HFFc6 (cell line): ENCODE results near the gene SCYGR4. TPM values are rescaled to one million over a fixed set of nuclear protein-coding genes. Genes with fewer than 3 reads are reported as not detected.
"Not testable (repeated sequence)": the region's sequence is repeated elsewhere in the genome, so short reads cannot be mapped to it uniquely, and the experiment has no call there.

Source experiments
- DNase-seq: peaks from one replicate; pipeline ENCODE4 v3.0.0-alpha.2; 2018
- H3K27ac Mint-ChIP-seq: 2 replicates; pipeline ENCODE4 v1.8.0; 2020; ENCODE audit warnings: mild to moderate bottlenecking, mixed read lengths
- H3K27me3 Mint-ChIP-seq: 2 replicates; pipeline ENCODE4 v1.8.0; 2021; ENCODE audit warnings: mild to moderate bottlenecking, moderate library complexity, mixed read lengths; ENCODE audit not compliant: insufficient read depth
- H3K36me3 Mint-ChIP-seq: 2 replicates; pipeline ENCODE4 v1.8.0; 2021; ENCODE audit warnings: low read depth, mixed read lengths
- H3K4me1 Mint-ChIP-seq: 2 replicates; pipeline ENCODE4 v1.8.0; 2020; ENCODE audit warnings: low read depth, mixed read lengths
- H3K4me3 Mint-ChIP-seq: 2 replicates; pipeline ENCODE4 v1.8.0; 2020; ENCODE audit warnings: mild to moderate bottlenecking, moderate library complexity, mixed read lengths
- H3K9me3 Mint-ChIP-seq: 2 replicates; pipeline ENCODE4 v1.8.0; 2020; ENCODE audit warnings: mild to moderate bottlenecking, mixed read lengths
- total RNA-seq, 6 experiments: library from RNA; stranded (reverse); fragmentation: NEBNext Ultra II Directional; extraction: Animal tissue kit (Norgen Biotek cat#: 25700); gene quantifications; 2 replicates in 1 of 6; 3 replicates in 5 of 6; pipeline ENCODE4 v1.2.3, GENCODE V29; 2021
- TF ChIP-seq, protein P1 (sequence below): fragments of 200-600 bp; sonication (generic); IDR thresholded peaks from 2 replicates; pipeline ENCODE4 v1.5.0; 2021; ENCODE audit warnings: antibody characterized with exemption, mild to moderate bottlenecking

SCYGR4 gene
- total RNA-seq, 6 experiments from 2014 or later, result not detected

GRCh38 chr2:227665189-227665940 is 48.1 kb downstream of the SCYGR4 start:
- Mint-ChIP-seq H3K27ac (no peak overlapping the region), H3K4me3 (no peak overlapping the region), H3K27me3 (peaks cover 21% of the 10 kb centered on the region), H3K9me3 (no peaks in the 10 kb centered on the region), H3K36me3 (no peaks in the 10 kb centered on the region), H3K4me1 (no peaks in the 10 kb centered on the region)
- TF ChIP-seq, protein P1, sequence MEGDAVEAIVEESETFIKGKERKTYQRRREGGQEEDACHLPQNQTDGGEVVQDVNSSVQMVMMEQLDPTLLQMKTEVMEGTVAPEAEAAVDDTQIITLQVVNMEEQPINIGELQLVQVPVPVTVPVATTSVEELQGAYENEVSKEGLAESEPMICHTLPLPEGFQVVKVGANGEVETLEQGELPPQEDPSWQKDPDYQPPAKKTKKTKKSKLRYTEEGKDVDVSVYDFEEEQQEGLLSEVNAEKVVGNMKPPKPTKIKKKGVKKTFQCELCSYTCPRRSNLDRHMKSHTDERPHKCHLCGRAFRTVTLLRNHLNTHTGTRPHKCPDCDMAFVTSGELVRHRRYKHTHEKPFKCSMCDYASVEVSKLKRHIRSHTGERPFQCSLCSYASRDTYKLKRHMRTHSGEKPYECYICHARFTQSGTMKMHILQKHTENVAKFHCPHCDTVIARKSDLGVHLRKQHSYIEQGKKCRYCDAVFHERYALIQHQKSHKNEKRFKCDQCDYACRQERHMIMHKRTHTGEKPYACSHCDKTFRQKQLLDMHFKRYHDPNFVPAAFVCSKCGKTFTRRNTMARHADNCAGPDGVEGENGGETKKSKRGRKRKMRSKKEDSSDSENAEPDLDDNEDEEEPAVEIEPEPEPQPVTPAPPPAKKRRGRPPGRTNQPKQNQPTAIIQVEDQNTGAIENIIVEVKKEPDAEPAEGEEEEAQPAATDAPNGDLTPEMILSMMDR, result no peak
- no peak for DNase-seq

DNA sequence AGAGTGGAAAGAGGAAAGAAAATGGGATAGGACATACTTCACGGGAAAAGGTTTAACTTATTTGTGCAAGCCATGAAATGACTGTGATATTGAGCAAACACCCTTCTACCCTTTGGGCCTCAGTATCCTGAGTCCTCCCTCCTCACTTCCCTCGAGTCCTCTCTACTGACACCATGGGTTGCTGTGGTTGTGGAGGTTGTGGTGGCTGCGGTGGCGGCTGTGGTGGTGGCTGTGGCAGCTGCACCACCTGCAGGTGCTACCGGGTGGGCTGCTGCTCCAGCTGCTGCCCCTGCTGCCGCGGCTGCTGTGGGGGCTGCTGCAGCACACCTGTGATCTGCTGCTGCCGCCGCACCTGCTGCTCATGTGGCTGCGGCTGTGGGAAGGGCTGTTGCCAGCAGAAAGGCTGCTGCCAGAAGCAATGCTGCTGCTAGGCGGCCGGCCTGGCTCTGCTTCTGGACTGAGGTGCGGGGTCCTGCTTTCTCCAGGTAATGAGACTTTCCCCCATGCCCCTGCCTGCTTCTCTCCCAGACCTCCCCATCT is 49.4 kb downstream of the SCYGR4 start, which contains the start of gene SCYGR5:
SCYGR5 (plus strand) TSS at position 174 of the 540 bp plus-strand sequence; CDS start at position 174, 0 bp downstream.
- H3K36me3 Mint-ChIP-seq, H3K9me3 Mint-ChIP-seq, H3K27ac Mint-ChIP-seq, DNase-seq, H3K4me3 Mint-ChIP-seq, H3K4me1 Mint-ChIP-seq: not testable (repeated sequence)
- H3K27me3 Mint-ChIP-seq, result peaks cover 20% of the 10 kb centered on the region

Other genes with a start within 250 kb of the SCYGR4 start
- gene TM4SF20, start 238.2 kb upstream of the SCYGR4 start, total RNA-seq, result under 1 TPM; 0.09 to 0.34 (median 0.22) TPM
- not detected for gene SCYGR1, start 229.5 kb upstream of the SCYGR4 start, total RNA-seq
- gene AGFG1, start 145.3 kb upstream of the SCYGR4 start, total RNA-seq, result 100 to 1,000 TPM in 1 of 6 experiments, 10 to 100 TPM in 5; 62.3 to 105 (median 74.0) TPM
- gene SCYGR2, start 18.6 kb upstream of the SCYGR4 start, total RNA-seq, result not detected
- gene SCYGR3, start 2.7 kb upstream of the SCYGR4 start, total RNA-seq, result not detected
- not detected for gene SCYGR5, start 49.3 kb downstream of the SCYGR4 start, total RNA-seq
- under 1 TPM in 1 of 6 experiments, not detected in 5; 0.14 TPM for gene SLC19A3, start 100.5 kb downstream of the SCYGR4 start, total RNA-seq
- not detected for gene SCYGR6, start 107.3 kb downstream of the SCYGR4 start, total RNA-seq
- gene SCYGR7, start 110.8 kb downstream of the SCYGR4 start, total RNA-seq, result not detected
- gene SCYGR8, start 128.4 kb downstream of the SCYGR4 start, total RNA-seq, result not detected
- not detected for gene CCL20, start 196.3 kb downstream of the SCYGR4 start, total RNA-seq